ENCODE results near the gene ZNF530. TPM values are rescaled to one million over a fixed set of nuclear protein-coding genes. Genes with fewer than 3 reads are reported as not detected.

Gene ZNF530
- total RNA-seq, 1 donor from 2014 or later = 8.7 TPM

- no peak overlapping the region for H3K27ac Mint-ChIP-seq (ENCODE audit: unreplicated experiment)
- TF ChIP-seq CTCF (conservative IDR thresholded peaks at IDR 0.05) = no peak
- H3K9me3 Mint-ChIP-seq = peaks cover 34% of the 10 kb centered on the region
- H3K36me3 Mint-ChIP-seq (ENCODE audit: low read depth) = peaks cover 87% of the 10 kb centered on the region
- H3K4me1 Mint-ChIP-seq = peaks cover 25% of the 10 kb centered on the region
- no peak for DNase-seq (ENCODE audit: low read depth, low spot score)
- H3K27me3 Mint-ChIP-seq (ENCODE audit: low read depth) = no peaks in the 10 kb centered on the region
- no peak overlapping the region for H3K4me3 Mint-ChIP-seq
These were observed 37.7 kb downstream of the ZNF530 start for GRCh38 chr19:57637379-57637778.

- no peak for DNase-seq (ENCODE audit: low read depth, low spot score)
- peaks cover 31% of the 10 kb centered on the region for H3K9me3 Mint-ChIP-seq
- H3K4me1 Mint-ChIP-seq = no peaks in the 10 kb centered on the region
- H3K4me3 Mint-ChIP-seq = no peak overlapping the region
- no peak for TF ChIP-seq CTCF (conservative IDR thresholded peaks at IDR 0.05)
- no peak overlapping the region for H3K27ac Mint-ChIP-seq (ENCODE audit: unreplicated experiment)
- peaks cover 85% of the 10 kb centered on the region for H3K36me3 Mint-ChIP-seq (ENCODE audit: low read depth)
- H3K27me3 Mint-ChIP-seq (ENCODE audit: low read depth) = no peaks in the 10 kb centered on the region
These were observed 42.1 kb downstream of the ZNF530 start for GRCh38 chr19:57641715-57642234.

GRCh38 chr19:57642396-57643046 lies 42.8 kb downstream of the ZNF530 start:
- Mint-ChIP-seq H3K9me3 (peaks cover 27% of the 10 kb centered on the region), H3K4me3 (no peak overlapping the region), H3K4me1 (no peaks in the 10 kb centered on the region), H3K27ac (ENCODE audit: unreplicated experiment) (no peak overlapping the region), H3K27me3 (ENCODE audit: low read depth) (no peaks in the 10 kb centered on the region), H3K36me3 (ENCODE audit: low read depth) (peaks cover 78% of the 10 kb centered on the region)
- TF ChIP-seq CTCF (conservative IDR thresholded peaks at IDR 0.05) = no peak
- DNase-seq (ENCODE audit: low read depth, low spot score) = no peak

- TF ChIP-seq CTCF (conservative IDR thresholded peaks at IDR 0.05) = no peak
- Mint-ChIP-seq H3K36me3 (ENCODE audit: low read depth) (peaks cover 67% of the 10 kb centered on the region), H3K9me3 (peaks cover 21% of the 10 kb centered on the region)
These were observed 44.0 kb downstream of the ZNF530 start for GRCh38 chr19:57643734-57644133.

GRCh38 chr19:57648331-57649003 lies 48.8 kb downstream of the ZNF530 start:
- Mint-ChIP-seq H3K9me3 (peaks cover 5% of the 10 kb centered on the region), H3K4me1 (no peaks in the 10 kb centered on the region), H3K4me3 (no peak overlapping the region), H3K36me3 (ENCODE audit: low read depth) (peaks cover 20% of the 10 kb centered on the region), H3K27ac (ENCODE audit: unreplicated experiment) (no peak overlapping the region), H3K27me3 (ENCODE audit: low read depth) (peaks cover 14% of the 10 kb centered on the region)
- no peak for DNase-seq (ENCODE audit: low read depth, low spot score)
- TF ChIP-seq CTCF (conservative IDR thresholded peaks at IDR 0.05) = no peak

More at GRCh38 chr19:57643734-57644133, 44.0 kb downstream of the ZNF530 start:
- Mint-ChIP-seq H3K27ac (ENCODE audit: unreplicated experiment) (no peak overlapping the region), H3K27me3 (ENCODE audit: low read depth) (no peaks in the 10 kb centered on the region), H3K4me1 (no peaks in the 10 kb centered on the region), H3K4me3 (no peak overlapping the region)
- no peak for DNase-seq (ENCODE audit: low read depth, low spot score)

All from neural crest cell (in vitro differentiated cells).